K562 (cell line): ENCODE data around the gene EPB41L4A. TPM values are rescaled to one million over a fixed set of nuclear protein-coding genes. Genes with fewer than 3 reads are reported as not detected.

Experiments used
- ATAC-seq: fragments of 200-7000 bp; cut with Tn5 transposase; 3 replicates; pipeline ENCODE4 v1.9.1; 2020; ENCODE audit warnings: moderate library complexity
- BruUV-seq: library from RNA; stranded (reverse); fragments of 400-500 nt; replicated peaks from 2 replicates; lab custom pipeline; 2021; lab: Mats Ljungman, UMichigan
- CTCF ChIA-PET: fragments of 300-600 bp; formaldehyde crosslinking; extraction: SDS; loops from one replicate; lab custom pipeline; 2021; ENCODE audit warnings: low intra/inter-chr PET ratio; lab: Yijun Ruan, JAX
- POLR2A ChIA-PET: fragments of 300-600, 350-650 bp; sonication (Branson Sonifier 250); formaldehyde crosslinking; extraction: SDS; loops from one replicate; lab custom pipeline; 2021; ENCODE audit warnings: antibody characterized with exemption, inconsistent platforms; lab: Yijun Ruan, JAX
- DNase-seq, 4 experiments: peaks; one replicate each; pipeline versions ENCODE4 v3.0.0 to v3.0.0-alpha.2; 2011 to 2018; ENCODE audit warnings: low spot score in 3 of 4, mixed read lengths in 3 of 4; ENCODE audit errors: extremely low read depth in 1 of 4
- FAIRE-seq: peaks from 2 replicates; lab custom pipeline; 2011; peaks lifted over from hg19 to GRCh38; lab: Jason Lieb, UNC
- H2AFZ ChIP-seq: 2 replicates; pipeline ENCODE4 v1.6.0; 2011; ENCODE audit warnings: low read depth, low read length, control low read depth, inconsistent platforms
- H3K27ac ChIP-seq: fragments of 200-600 bp; 3 replicates; pipeline ENCODE4 v1.8.0; 2011; ENCODE audit warnings: low read depth, mild to moderate bottlenecking, control low read depth, inconsistent platforms, low read length, moderate library complexity, mixed read lengths; ENCODE audit errors: extremely low read depth
- H3K27me3 ChIP-seq, 2 experiments: fragments of 300-600 bp in 1 of 2; 2 replicates in 1 of 2; 3 replicates in 1 of 2; pipeline versions ENCODE4 v1.6.0 to v1.8.0; 2011; ENCODE audit warnings: inconsistent platforms in 2 of 2, low read length in 2 of 2, mild to moderate bottlenecking in 1 of 2, mixed read lengths in 1 of 2, moderate library complexity in 1 of 2; ENCODE audit not compliant: control insufficient read depth in 2 of 2, insufficient read depth in 2 of 2
- H3K36me3 ChIP-seq: fragments of 300-600 bp; 3 replicates; pipeline ENCODE4 v1.8.0; 2011; ENCODE audit warnings: mild to moderate bottlenecking, low read length, inconsistent platforms; ENCODE audit not compliant: control insufficient read depth, insufficient read depth
- H3K4me1 ChIP-seq, 2 experiments: fragments of 200-600 bp in 1 of 2; replicated peaks in 1 of 2; 2 replicates in 1 of 2; 3 replicates in 1 of 2; pipeline versions ENCODE4 v1.5.1 to v1.8.0; 2011; ENCODE audit warnings: inconsistent platforms in 2 of 2, low read length in 2 of 2, mild to moderate bottlenecking in 1 of 2, mixed read lengths in 1 of 2, moderate library complexity in 1 of 2; ENCODE audit not compliant: control insufficient read depth in 2 of 2, insufficient read depth in 2 of 2
- H3K4me2 ChIP-seq: 2 replicates; pipeline ENCODE4 v1.6.1; 2011; ENCODE audit warnings: low read length, control low read depth, inconsistent platforms, mixed read lengths; ENCODE audit not compliant: insufficient read depth
- H3K4me3 ChIP-seq: fragments of 200-600 bp; sonication (generic), shearing (Covaris generic); 2 replicates; pipeline ENCODE4 v1.5.1; 2016; ENCODE audit warnings: control low read depth, inconsistent platforms
- H3K79me2 ChIP-seq: fragments of 200-600 bp; 3 replicates; pipeline ENCODE4 v1.8.0; 2011; ENCODE audit warnings: low read length, inconsistent platforms; ENCODE audit not compliant: control insufficient read depth, insufficient read depth
- H3K9ac ChIP-seq, 2 experiments: 2 replicates each; pipeline versions ENCODE4 v1.6.0 to v1.6.1; 2011; ENCODE audit warnings: low read depth in 2 of 2, low read length in 2 of 2, control low read depth in 1 of 2, inconsistent platforms in 1 of 2, mild to moderate bottlenecking in 1 of 2, mixed read lengths in 1 of 2; ENCODE audit not compliant: insufficient read depth in 1 of 2
- H3K9me1 ChIP-seq: one replicate; pipeline ENCODE4 v1.6.0; 2011; ENCODE audit warnings: inconsistent platforms, mild to moderate bottlenecking, low read length, moderate library complexity; ENCODE audit not compliant: control insufficient read depth, insufficient read depth
- H3K9me3 ChIP-seq: replicated peaks from 2 replicates; pipeline ENCODE4 v1.5.1; 2011; ENCODE audit warnings: low read depth, low read length, inconsistent platforms; ENCODE audit not compliant: control insufficient read depth, insufficient read depth
- H4K20me1 ChIP-seq: replicated peaks from 2 replicates; pipeline ENCODE4 v1.6.1; 2011; ENCODE audit warnings: low read length, inconsistent platforms, mixed read lengths; ENCODE audit not compliant: control insufficient read depth, insufficient read depth
- ATF2 ChIP-seq: sonication (generic); formaldehyde crosslinking; IDR thresholded peaks from 2 replicates; pipeline ENCODE4 v1.8.1; 2022; ENCODE audit warnings: missing genetic modification reagents
- ETS2 ChIP-seq: IDR thresholded peaks from 2 replicates; pipeline ENCODE4 v1.6.1; 2016; ENCODE audit warnings: borderline replicate concordance, missing genetic modification characterization, mild to moderate bottlenecking, moderate library complexity, missing compliant biosample characterization; ENCODE audit not compliant: poor library complexity, severe bottlenecking
- NFIC ChIP-seq: fragments of 450-650 bp; IDR thresholded peaks from 2 replicates; pipeline ENCODE4 v1.6.1; 2017; ENCODE audit warnings: mild to moderate bottlenecking, inconsistent platforms
- NR3C1 ChIP-seq: sonication (generic); formaldehyde crosslinking; IDR thresholded peaks from 2 replicates; pipeline ENCODE4 v1.8.1; 2022; ENCODE audit warnings: missing genetic modification reagents
- OTX1 ChIP-seq: fragments of 450-650 bp; formaldehyde crosslinking; IDR thresholded peaks from 2 replicates; pipeline ENCODE4 v1.4.0; 2022; ENCODE audit warnings: mild to moderate bottlenecking
- RAD21 ChIP-seq, 2 experiments: fragments of 250-450 bp in 1 of 2; fragments of 450-650 bp in 1 of 2; sonication (Bioruptor Pico) in 1 of 2; formaldehyde crosslinking in 1 of 2; IDR thresholded peaks in 1 of 2; conservative IDR thresholded peaks in 1 of 2; 2 replicates each; pipeline versions ENCODE4 v1.4.0 to v1.8.0; 2020 to 2022; ENCODE audit warnings: mild to moderate bottlenecking in 2 of 2, moderate library complexity in 1 of 2
- RB1 ChIP-seq: fragments of 450-650 bp; IDR thresholded peaks from 2 replicates; pipeline ENCODE4 v1.6.1; 2017; ENCODE audit warnings: low read depth, mild to moderate bottlenecking
- TCF7 ChIP-seq: sonication (generic); IDR thresholded peaks from 2 replicates; pipeline ENCODE4 v1.6.1; 2016; ENCODE audit warnings: antibody characterized with exemption, borderline replicate concordance
- ZFPM2 ChIP-seq: fragments of 250-450 bp; sonication (Bioruptor Pico); IDR thresholded peaks from 2 replicates; pipeline ENCODE4 v1.5.1; 2022; ENCODE audit warnings: mild to moderate bottlenecking
- ZNF274 ChIP-seq: IDR thresholded peaks from 2 replicates; pipeline ENCODE4 v1.6.1; 2011; ENCODE audit warnings: low read depth, mild to moderate bottlenecking, low read length, moderate library complexity, borderline replicate concordance
- WGBS: fragments of 100-300 bp; shearing (Covaris generic); methylation state at CpG from one replicate; pipeline ENCODE4 v1.1.6; 2016; ENCODE audit warnings: low coverage, mixed read lengths; ENCODE audit not compliant: insufficient coverage; ENCODE audit errors: missing lambda C conversion rate; 5-methylcytosine and 5-hydroxymethylcytosine counted together
- in situ Hi-C: fragments of 300-500 bp; cut with MboI; formaldehyde crosslinking; loops from 4 replicates; pipeline ENCODE4 v1.15.0; 2018; ENCODE audit warnings: inconsistent platforms, mixed read lengths
- intact Hi-C: fragments of 100-400 bp; cut with micrococcal nuclease; formaldehyde crosslinking; loops from 2 replicates; pipeline ENCODE4 v1.14.2; 2022
- polyA plus RNA-seq, 8 experiments: library from polyadenylated mRNA; depleted of rRNA in 4 of 8; stranded (reverse) in 5 of 8; unstranded in 3 of 8; fragments of >200 nt; fragmentation: Nextera tagmentation in 2 of 8; fragmentation: Illumina TruSeq in 1 of 8; extraction: Ambion mirVana in 2 of 8; extraction: Trizol in 1 of 8; gene quantifications; 2 replicates each; pipeline versions ENCODE4 v1.2.1 to v1.2.3, GENCODE V29; 2011 to 2014; ENCODE audit warnings: inconsistent platforms in 1 of 8, missing spikeins in 1 of 8
- total RNA-seq, 7 experiments: library from RNA; depleted of rRNA in 6 of 7; stranded (reverse); fragments of >200 nt in 6 of 7; fragmentation: Illumina TruSeq in 2 of 7; extraction: Trizol in 2 of 7; gene quantifications; 2 replicates each; pipeline versions ENCODE4 v1.2.1 to v1.2.3, GENCODE V29; 2011 to 2021; ENCODE audit warnings: low replicate concordance in 1 of 7

Gene EPB41L4A
- total and polyA plus RNA-seq, 9 of the 15 experiments (the other 6 are each of a cell fraction or from before 2014, with no cell fraction given): 0.04 to 0.35 (median 0.12) TPM; not detected in 3

GRCh38 chr5:112385969-112386368 is 33.1 kb downstream of the EPB41L4A start:
- ATAC-seq: no peak
- H3K9ac ChIP-seq: no peak overlapping the region
- CTCF ChIA-PET: interaction anchor here (0.6 kb wide), 1 partner anchor 136 kb away, joined by 4 read pairs; no protein-coding TSS in a partner anchor
- H3K79me2 ChIP-seq: no peaks in the 10 kb centered on the region
- H3K4me2 ChIP-seq: no peak overlapping the region
- intact Hi-C loops (no loop called here), in situ Hi-C loops (no loop called here)
- H3K4me3 ChIP-seq: no peak overlapping the region
- no peaks in the 10 kb centered on the region for H3K4me1 ChIP-seq
- H2AFZ ChIP-seq: no peak overlapping the region
- no peaks in the 10 kb centered on the region for H4K20me1 ChIP-seq
- H3K9me3 ChIP-seq: no peaks in the 10 kb centered on the region
- no peak for TF ChIP-seq ATF2 (CRISPR knock-in tag)
- TF ChIP-seq TCF7: no peak
- no peak for TF ChIP-seq NFIC
- TF ChIP-seq ZNF274: no peak
- TF ChIP-seq ETS2 (tag): no peak
- no peak for TF ChIP-seq RAD21 (CRISPR knock-in tag; conservative IDR thresholded peaks at IDR 0.05 in 1 of 2, IDR thresholded peaks at IDR 0.05 in 1 of 2)
- no peak for TF ChIP-seq ZFPM2 (CRISPR knock-in tag)
- no peak for TF ChIP-seq OTX1 (CRISPR knock-in tag)
- no peak for TF ChIP-seq RB1
- no peak for TF ChIP-seq NR3C1 (CRISPR knock-in tag)
- DNase-seq: no peak
- 0% methylated on average over 1 of the region's 1 CpG for WGBS
- POLR2A ChIA-PET: no interaction called here
- no peaks in the 10 kb centered on the region for H3K36me3 ChIP-seq
- BruUV-seq: no TSS peak
- H3K27ac ChIP-seq: no peak overlapping the region
- no peak for FAIRE-seq
- no peaks in the 10 kb centered on the region for H3K9me1 ChIP-seq
- peaks cover 0 to 20% of the 10 kb centered on the region in 2 experiments; a peak in 3 of 5 replicates for H3K27me3 ChIP-seq
